NB4 (cell line): ENCODE results near the gene SCNN1B.

Source experiments
- DNase-seq: peaks from one replicate; pipeline ENCODE4 v3.0.0; 2010; ENCODE audit warnings: low read depth
- H3K4me3 ChIP-seq: one replicate; pipeline ENCODE4 v1.5.1; 2011; ENCODE audit warnings: mild to moderate bottlenecking, low read depth, low read length, moderate library complexity
- MYC ChIP-seq: IDR thresholded peaks from 2 replicates; pipeline ENCODE4 v1.6.1; 2011; ENCODE audit warnings: low read depth, low read length
- POLR2A ChIP-seq: IDR thresholded peaks from 2 replicates; pipeline ENCODE4 v1.6.1; 2011; ENCODE audit warnings: mild to moderate bottlenecking; ENCODE audit not compliant: insufficient read length; ENCODE audit errors: extremely low read depth
- TF ChIP-seq, protein P1 (sequence below): IDR thresholded peaks from 2 replicates; pipeline ENCODE4 v1.6.1; 2011; ENCODE audit warnings: low read depth, low read length
- TF ChIP-seq, protein P2 (sequence below): IDR thresholded peaks from one replicate; pipeline ENCODE4 v1.5.1; 2012; ENCODE audit warnings: low read depth, low read length

Gene SCNN1B

DNA sequence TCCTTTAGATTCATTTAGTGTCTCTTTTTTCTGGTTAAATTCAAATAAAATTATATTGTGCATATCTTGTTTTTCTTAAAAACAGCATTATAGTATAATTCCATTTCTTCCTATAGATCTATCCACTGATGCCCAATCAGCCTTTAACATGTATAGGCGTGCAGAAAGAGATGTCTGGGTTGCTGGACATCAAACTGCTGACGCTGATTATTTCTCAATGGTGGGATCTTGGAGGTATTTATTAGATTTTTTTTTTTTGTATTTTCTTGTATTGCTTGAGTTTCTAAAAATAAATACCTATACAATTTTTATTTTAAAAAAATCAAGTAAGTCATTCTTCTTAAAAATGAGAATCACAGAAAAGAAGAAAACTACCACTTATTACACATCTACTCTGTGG, 100.0 kb downstream of the SCNN1B start:
- DNase-seq = no peak
- no peak overlapping the region for H3K4me3 ChIP-seq
- TF ChIP-seq, protein P1, sequence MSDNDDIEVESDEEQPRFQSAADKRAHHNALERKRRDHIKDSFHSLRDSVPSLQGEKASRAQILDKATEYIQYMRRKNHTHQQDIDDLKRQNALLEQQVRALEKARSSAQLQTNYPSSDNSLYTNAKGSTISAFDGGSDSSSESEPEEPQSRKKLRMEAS = no peak

DNA sequence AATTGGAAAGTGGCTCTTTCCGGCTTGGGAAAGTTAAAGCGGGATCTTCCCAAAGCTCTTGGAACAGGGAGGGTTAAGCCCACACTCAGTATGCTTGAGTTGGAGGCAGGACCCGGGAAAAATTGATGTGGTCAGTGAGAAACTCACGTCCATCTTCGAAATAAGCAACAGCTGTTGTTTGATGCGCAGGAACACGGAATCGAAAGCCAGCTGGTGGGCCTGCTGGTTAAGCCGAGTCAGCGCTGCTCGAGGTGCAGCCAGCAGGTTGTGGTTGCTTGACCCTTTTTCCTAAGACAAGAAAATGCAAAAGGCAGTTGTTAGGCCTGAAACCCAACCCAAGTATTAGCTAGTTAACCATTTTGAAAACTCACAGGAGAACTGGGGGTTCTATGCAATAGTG, 101.4 kb downstream of the SCNN1B start:
- DNase-seq = no peak
- TF ChIP-seq, protein P2, sequence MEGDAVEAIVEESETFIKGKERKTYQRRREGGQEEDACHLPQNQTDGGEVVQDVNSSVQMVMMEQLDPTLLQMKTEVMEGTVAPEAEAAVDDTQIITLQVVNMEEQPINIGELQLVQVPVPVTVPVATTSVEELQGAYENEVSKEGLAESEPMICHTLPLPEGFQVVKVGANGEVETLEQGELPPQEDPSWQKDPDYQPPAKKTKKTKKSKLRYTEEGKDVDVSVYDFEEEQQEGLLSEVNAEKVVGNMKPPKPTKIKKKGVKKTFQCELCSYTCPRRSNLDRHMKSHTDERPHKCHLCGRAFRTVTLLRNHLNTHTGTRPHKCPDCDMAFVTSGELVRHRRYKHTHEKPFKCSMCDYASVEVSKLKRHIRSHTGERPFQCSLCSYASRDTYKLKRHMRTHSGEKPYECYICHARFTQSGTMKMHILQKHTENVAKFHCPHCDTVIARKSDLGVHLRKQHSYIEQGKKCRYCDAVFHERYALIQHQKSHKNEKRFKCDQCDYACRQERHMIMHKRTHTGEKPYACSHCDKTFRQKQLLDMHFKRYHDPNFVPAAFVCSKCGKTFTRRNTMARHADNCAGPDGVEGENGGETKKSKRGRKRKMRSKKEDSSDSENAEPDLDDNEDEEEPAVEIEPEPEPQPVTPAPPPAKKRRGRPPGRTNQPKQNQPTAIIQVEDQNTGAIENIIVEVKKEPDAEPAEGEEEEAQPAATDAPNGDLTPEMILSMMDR = no peak
- TF ChIP-seq, protein P1 = no peak
- TF ChIP-seq MYC = no peak
- TF ChIP-seq POLR2A = no peak
- no peak overlapping the region for H3K4me3 ChIP-seq

DNA sequence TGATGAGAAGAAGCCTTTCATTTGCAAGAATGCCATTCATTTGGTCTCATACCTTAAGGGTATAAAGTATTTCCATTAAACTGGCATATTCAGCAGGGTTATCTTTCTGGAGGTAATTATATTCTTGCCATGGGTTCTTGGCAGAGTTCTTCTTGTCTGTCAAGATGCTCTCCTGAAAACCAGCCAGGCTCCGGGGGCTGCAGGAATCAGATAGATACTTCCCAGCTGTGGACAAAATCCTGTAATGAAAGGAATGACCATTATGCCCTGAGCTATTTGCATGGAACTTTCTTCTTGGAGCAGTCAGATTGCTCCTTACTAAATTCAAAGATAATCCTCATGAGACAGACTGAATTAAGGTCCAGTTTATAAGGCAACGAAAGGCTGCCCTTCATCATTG, 103.9 kb downstream of the SCNN1B start:
- no peak for DNase-seq
- H3K4me3 ChIP-seq = no peak overlapping the region
- TF ChIP-seq, protein P2 = no peak
- no peak for TF ChIP-seq POLR2A
- no peak for TF ChIP-seq MYC
- TF ChIP-seq, protein P1 = no peak

DNA sequence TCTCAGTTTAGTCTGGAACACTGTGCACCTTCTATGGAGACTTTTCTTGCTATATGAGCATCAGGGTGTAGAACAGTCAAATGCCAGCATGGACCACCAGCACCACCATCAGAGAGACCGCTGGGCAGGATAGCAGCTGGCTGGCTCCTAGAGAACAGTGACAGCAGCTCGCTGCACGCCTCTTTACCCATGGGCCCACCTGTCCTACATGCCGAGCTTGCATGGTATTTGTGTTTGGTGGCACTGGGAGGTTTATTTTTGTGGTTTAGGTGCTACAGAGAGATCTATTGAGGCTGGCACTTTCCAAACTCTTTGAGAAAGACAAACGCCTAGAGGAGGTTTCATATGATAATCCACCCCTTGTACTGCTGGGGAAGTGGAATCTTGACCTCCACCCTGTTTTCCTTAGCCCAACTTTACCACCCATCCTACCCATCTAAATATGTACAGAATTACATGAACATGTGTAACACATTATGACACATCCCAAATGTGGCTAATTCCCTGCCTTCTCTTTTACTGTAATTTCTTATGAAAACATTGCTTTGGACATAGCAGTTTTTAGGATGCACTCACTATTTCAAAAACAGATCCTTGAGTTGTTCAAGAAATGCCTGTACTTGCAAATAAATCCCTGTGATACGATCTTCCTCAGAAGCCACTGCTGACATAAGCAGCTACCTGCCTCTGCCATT, 104.6 kb downstream of the SCNN1B start:
- H3K4me3 ChIP-seq = no peak overlapping the region
- no peak for DNase-seq
- no peak for TF ChIP-seq MYC
- TF ChIP-seq POLR2A = no peak
- TF ChIP-seq, protein P1 = no peak
- TF ChIP-seq, protein P2 = no peak

DNA sequence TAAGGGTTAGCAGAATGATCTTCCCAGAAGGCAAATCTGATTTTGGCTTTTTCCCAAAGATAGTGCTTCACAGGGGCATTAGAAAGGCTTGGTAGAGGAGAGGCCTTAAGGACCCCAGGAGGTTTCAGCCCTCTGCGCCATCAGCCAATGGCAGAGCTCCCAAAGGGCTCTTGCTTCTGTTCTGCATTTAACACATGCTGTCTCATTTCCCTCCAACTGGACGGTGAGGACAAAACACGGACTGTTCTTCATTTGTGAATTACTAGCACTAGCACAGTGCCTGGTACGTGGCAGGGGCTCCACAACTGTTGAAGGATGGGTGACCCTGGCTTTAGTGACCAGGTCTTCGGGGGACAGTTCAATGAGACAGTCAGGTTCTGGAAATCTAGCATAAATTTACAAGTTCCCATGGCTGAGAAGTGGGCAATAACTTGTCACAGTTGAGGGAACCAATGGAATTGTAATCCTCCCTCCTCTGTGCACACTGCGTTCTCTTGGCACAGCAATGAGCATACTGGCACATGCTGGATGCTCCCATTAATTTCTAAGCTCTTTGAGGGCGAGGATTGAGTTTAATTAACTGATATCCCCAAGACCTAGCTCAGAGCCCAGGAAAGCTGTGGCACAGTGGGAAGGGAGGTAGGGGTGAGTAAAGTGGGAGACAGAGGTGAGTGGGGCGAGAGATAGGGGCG, 105.5 kb downstream of the SCNN1B start:
- TF ChIP-seq MYC (no peak), POLR2A (no peak)
- no peak overlapping the region for H3K4me3 ChIP-seq
- no peak for DNase-seq

DNA sequence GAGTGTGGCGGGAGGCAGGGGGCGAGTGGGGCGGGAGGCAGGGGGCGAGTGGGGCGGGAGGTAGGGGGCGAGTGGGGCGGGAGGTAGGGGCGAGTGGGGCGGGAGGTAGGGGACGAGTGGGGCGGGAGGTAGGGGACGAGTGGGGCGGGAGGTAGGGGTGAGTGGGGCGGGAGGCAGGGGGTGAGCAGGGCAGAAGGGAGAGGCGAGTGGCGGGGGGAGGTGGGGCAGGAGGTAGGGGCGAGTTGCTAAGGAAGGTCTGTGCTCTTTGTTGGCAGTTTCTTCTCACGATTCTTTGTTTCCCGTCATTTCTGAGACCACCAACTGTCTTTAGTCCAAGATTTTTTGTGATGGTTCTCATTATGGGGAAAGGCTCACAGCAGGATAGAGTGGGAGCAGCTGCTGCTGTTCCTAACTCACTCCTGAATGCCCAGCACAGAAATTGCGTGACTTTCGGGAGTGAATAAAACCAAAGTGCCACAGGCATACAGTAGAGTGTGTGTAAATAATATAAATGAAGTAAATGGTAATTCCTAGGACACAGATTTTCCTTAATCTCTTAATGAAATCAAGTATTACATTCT, 106.2 kb downstream of the SCNN1B start:
- TF ChIP-seq POLR2A (no peak), MYC (no peak)
- TF ChIP-seq, protein P1 = no peak
- TF ChIP-seq, protein P2 = no peak
- no peak for DNase-seq

More for the DNA sequence above, 106.2 kb downstream of the SCNN1B start:
- H3K4me3 ChIP-seq = no peak overlapping the region
